Sigmoid colon (tissue), 4 donors: ENCODE measurements around the gene LHX2.

Experiments used
- EP300 ChIP-seq, 4 donors: sonication (generic); formaldehyde crosslinking; IDR thresholded peaks; one replicate each; pipeline ENCODE4 v1.6.1; 2017; ENCODE audit warnings: antibody characterized with exemption in 4 of 4
- POLR2A ChIP-seq, 2 donors: fragments of 450-650 bp; IDR thresholded peaks; one replicate each; pipeline ENCODE4 v1.6.1; 2016; ENCODE audit warnings: antibody characterized with exemption in 2 of 2, mild to moderate bottlenecking in 2 of 2, moderate library complexity in 2 of 2
- POLR2AphosphoS5 ChIP-seq, 4 donors: sonication (generic); formaldehyde crosslinking; IDR thresholded peaks; one replicate each; pipeline ENCODE4 v1.6.1; 2017; ENCODE audit warnings: antibody characterized with exemption in 4 of 4
- TF ChIP-seq, protein P1 (sequence below), 4 experiments: fragments of 450-650 bp in 3 of 4; fragments of 200-600 bp in 1 of 4; IDR thresholded peaks; one replicate each; pipeline ENCODE4 v1.5.1; 2016 to 2019; ENCODE audit warnings: antibody characterized with exemption in 4 of 4, mild to moderate bottlenecking in 3 of 4, moderate library complexity in 2 of 4

DNA sequence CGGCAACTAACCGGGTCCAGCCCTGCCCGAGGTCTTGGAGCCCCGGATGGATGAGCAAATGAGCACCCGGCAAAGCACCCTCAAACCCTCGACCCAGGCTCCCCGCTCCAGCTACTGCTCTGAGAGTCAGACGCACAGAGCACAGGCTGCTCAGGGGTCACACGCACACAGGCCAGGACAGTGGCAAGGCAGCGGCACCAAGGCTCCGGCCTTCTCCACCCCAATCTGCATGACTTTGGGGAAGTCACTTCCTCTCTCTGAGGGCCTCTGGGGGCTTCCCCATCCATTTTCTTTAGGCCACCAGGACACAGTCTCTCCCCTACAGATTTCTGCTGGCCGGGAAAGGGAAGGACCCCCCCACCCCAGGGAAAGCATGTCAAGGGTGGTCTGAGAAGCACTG lies 18.0 kb downstream of the LHX2 start:
- TF ChIP-seq, protein P1, sequence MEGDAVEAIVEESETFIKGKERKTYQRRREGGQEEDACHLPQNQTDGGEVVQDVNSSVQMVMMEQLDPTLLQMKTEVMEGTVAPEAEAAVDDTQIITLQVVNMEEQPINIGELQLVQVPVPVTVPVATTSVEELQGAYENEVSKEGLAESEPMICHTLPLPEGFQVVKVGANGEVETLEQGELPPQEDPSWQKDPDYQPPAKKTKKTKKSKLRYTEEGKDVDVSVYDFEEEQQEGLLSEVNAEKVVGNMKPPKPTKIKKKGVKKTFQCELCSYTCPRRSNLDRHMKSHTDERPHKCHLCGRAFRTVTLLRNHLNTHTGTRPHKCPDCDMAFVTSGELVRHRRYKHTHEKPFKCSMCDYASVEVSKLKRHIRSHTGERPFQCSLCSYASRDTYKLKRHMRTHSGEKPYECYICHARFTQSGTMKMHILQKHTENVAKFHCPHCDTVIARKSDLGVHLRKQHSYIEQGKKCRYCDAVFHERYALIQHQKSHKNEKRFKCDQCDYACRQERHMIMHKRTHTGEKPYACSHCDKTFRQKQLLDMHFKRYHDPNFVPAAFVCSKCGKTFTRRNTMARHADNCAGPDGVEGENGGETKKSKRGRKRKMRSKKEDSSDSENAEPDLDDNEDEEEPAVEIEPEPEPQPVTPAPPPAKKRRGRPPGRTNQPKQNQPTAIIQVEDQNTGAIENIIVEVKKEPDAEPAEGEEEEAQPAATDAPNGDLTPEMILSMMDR (IDR thresholded peaks at IDR 0.05): no peak
- no peak for TF ChIP-seq POLR2A (IDR thresholded peaks at IDR 0.05)
- no peak for TF ChIP-seq POLR2AphosphoS5 (IDR thresholded peaks at IDR 0.05)
- no peak for TF ChIP-seq EP300 (IDR thresholded peaks at IDR 0.05)
